Dermis microvascular lymphatic vessel endothelial cell (primary cell): ENCODE measurements around the gene CBLL1. TPM values are rescaled to one million over a fixed set of nuclear protein-coding genes. Genes with fewer than 3 reads are reported as not detected.

Source experiments
- DNase-seq, 2 donors: peaks; one replicate each; pipeline versions ENCODE4 v3.0.0 to v3.0.0-alpha.2; 2010; ENCODE audit warnings: low read depth in 2 of 2
- total RNA-seq: library from RNA; depleted of rRNA; stranded (reverse); fragments of >200 nt; gene quantifications from 2 replicates; pipeline ENCODE4 v1.2.1, GENCODE V29; 2014

Gene CBLL1
- total RNA-seq, 1 donor from 2014 or later, result 11.0 TPM

DNA sequence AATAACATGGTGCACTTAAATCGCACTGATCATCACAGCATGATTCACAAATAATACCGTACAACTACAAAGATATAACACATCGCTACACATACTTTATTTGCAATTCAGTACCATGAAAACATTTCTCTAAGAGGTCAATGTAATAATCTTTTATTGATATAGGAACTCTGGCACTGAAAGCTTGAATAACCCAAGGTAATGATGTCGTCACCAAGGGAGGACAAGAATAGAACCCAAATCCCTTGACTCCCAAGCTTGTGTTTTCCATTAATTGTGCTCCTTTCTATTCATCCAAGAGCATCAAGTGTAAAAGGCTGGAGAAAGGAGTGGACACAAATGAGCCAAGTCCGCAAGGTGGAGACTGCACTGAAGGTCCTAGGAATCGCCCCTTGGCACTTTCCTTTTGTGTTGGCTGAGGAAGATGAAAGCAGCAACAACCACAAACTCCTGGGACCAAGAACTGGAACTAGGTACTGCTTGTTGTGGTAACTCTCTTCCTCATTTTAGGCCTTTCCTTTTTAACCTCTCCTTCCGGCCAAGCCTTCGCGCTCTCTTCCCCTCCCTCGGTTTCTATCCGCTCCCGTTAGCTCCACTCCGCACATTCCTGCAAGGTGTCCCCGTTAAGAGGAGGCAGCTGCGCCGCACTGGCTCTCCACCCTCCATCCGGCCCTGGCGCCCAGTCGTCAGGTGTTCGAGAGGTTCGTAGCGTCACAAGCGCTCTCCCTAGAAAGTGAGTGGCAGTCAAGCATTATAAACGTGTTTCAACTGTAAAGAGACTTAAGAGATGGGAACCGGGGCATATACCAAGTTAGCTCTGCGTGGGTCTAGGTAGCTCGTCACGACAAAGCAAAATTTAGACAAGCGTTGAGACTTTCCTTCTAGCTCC is 1.0 kb upstream of the CBLL1 start:
- no peak for DNase-seq

DNA sequence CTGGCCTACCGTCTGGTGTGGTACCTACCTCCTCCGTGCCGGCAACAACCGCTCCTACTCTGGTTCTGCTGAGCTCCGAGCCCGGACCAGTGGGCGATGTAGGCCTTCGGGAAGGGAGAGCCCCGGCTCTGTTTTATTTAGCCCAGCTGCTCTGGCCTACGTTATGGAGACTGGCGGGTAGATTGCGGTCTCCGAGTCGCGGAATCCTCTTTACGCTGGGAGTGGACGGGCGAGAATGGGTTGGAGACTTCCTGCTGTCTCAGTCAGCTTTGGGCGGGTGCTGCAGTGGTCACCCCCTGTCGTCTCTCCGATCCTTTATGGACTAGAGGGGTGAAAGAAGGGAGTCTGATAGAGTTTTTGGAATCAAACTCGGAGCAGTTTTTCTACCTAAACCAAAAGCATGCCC is 406 bp downstream of the CBLL1 start:
- peak in 1 of 2 donors; percentile 7 for DNase-seq

DNA sequence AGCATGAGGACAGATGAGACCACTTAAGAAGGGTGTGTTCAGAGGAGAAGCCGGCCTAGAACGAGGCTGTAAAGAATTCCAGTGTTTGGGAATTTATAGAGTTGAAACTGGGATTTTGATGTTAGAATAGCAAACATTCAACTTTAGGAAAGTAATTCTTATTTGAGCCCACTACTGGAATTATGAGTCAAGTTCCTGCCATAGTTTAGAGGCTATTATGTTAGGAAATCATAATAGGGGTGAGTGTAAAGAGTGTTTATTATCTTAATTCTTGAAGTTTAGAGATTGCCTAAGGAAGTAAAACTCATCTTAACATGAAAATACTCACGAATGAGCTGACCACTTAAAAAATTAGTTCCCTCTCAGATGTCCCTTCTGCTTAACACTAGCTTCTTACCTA is 2.1 kb downstream of the CBLL1 start:
- DNase-seq, result peak in 1 of 2 donors; percentile 50

DNA sequence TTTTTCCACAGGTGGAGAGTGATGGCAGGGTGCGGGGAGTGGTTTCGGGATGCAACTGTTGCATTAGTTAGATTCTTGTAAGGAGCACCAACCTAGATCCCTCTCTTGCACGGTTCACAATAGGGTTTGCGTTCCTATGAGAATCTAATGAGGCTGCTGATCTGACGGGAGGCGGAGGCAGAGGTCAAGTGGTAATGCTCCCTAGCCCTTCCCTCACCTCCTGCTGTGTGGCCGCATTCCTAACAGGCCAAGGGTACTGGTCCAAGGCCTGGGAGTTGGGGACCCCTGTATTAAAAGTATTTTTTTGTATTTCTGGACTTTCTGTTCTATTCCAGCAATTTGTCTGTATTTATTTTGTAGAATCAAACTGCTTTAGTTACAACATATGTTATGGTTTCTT is 7.2 kb downstream of the CBLL1 start:
- DNase-seq, result no peak

DNA sequence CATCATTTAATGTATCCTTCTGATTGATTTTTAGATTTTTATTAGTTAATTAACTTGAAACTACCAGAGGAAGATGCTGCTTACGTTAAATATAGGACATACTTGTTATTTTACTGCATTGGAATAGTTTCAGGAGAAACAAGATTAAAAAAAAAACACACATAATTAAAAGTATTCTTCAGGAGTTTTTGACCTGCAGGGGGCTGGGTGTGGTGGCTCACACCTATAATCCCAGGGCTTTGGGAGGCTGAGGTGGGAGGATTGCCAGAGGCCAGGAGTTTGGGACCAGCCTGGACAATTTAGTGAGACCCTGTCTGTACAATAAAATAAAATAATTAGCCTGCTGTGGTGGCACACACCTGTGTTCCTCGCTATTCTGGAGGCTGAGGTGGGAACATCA is 10.7 kb downstream of the CBLL1 start:
- no peak for DNase-seq

DNA sequence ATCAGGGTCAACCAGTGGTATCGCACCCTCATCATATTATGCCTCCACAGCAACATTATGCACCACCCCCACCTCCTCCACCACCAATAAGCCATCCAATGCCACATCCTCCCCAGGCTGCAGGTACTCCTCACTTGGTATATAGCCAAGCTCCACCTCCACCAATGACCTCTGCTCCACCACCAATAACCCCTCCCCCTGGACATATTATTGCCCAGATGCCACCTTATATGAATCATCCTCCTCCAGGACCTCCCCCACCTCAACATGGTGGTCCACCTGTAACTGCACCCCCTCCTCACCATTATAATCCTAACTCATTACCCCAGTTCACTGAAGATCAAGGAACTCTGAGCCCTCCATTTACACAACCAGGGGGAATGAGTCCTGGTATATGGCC is 14.7 kb downstream of the CBLL1 start:
- no peak for DNase-seq

DNA sequence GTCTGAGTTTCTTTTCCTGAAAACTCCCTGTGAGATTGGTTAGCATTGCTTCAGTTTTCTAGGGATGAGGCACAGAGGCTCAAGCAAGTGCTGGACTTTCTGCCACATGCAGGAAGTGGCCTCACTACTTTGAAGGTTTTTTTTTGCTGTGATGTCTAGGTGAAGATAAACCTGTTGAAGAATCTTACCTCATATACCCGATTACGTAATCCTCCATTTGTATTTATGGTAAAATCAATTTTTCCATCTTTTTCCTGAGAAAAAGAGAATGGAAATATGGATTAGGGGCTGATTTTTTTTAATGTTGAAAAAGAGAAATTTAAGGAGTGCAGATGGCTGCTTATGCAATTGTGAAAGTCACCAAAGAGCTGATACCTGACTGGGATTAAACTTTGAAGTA is 23.4 kb downstream of the CBLL1 start:
- DNase-seq, result no peak

DNA sequence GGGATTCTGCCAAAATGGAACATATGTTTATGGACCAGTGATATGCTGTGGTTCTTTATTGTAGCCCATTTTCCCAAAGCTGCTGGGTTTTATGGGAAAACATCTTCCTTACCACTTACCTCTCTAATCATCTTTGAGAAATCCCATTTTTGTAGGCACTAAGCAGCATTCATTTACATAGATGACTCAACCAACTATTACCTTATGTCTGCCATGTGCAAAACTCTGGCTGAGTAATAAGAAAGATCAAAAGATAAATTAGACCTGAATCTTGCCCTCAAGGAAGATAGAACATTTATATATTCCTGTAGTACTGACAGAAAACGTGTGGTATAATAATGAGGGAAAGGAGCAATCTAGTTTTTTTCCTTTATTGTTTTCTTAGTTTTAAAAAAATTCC is 24.3 kb downstream of the CBLL1 start:
- no peak for DNase-seq

DNA sequence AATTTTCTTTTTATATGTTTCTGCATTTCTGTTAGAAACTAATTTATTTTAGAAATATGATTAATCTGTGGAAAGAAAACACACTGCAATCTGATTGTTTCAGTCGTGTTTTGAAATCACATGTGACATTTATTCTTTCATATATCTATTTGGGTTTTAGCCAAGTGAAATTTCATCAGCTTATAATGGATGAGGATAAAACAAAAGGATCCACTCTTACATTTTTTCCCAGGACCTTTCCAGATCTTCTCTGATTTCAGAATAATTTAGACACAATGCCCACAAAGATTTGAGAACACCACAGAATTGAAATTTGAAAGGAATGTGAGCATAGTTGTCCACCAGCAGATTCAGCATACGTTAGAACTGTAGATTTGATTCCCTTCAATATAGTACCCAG is 29.1 kb downstream of the CBLL1 start:
- DNase-seq, result peak; percentile 4 to 15

DNA sequence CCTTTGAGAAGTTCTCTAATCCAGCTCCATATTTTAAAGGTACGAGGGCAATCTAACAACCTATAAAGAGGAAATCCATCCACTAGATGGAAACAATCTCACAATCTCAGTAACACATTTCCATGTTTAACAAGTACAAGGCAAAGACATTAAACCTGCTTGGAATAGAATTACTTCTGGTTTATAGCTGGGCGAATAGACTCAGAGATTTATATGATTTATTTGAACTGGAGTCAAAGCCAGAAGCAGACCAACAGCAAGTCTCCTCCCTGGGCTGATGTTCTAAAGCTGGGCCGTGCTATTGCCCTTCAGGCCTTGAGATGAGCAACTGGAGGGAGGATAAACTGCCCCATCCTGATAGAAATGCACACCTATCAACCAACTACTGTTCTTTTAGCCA is 33.8 kb downstream of the CBLL1 start:
- no peak for DNase-seq

DNA sequence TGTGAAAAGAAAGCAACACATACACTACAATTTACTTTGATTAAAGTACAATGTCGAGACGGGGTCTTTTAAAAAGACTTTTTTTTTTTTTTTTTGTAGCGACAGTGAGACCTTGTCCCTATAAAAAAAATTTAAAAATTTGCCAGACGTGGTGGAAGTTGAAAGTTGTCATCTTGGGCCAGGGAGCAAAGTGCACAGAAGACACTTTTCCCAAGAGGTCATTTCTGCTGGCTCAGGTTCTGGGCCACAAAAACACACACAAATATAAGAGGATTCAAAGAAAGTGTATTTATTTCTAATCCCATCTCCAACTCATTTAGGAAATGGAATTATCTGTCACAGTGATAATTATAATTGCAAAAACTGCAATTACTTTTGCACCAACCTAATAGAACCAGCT is 34.3 kb downstream of the CBLL1 start:
- no peak for DNase-seq

DNA sequence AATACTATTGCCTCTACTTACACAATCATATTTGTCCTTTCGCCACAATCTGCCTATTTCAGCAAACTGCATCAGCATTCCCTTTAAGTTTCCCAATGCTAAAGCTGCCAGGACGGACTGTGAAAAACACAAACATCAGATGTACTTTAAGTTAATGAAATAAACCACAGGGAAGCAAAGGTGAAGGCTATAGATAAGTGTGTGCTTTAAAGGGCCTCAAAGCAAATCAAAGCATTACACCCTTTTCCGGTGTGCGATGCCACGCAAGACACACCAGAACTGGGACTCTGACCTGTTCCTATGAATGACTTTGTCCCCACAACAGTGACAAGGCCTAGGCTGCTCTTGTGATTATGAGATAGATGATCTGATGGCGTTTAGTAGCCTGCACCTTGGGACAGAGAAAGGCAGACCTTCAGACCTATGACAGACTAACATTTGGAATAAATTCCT is 35.7 kb downstream of the CBLL1 start:
- no peak for DNase-seq

DNA sequence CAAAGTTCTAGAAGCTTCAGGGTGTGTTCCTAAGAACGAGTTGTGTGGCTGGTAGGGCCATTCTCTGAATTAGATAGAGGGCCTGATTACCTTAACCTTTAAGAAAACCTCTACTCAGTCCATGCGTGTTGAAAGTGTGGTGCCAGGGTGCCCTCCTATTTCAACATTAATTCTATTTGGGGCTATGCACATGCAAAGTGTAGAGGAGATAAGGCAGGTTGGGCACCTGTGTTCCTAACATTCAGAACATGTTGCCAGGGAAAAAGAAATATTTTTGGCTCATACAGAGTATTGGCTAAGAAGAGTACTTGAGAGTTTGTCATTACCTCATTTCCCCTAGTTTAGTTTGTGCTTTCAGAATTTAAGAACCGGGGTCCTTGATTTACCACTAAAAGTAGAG is 38.4 kb downstream of the CBLL1 start:
- no peak for DNase-seq

DNA sequence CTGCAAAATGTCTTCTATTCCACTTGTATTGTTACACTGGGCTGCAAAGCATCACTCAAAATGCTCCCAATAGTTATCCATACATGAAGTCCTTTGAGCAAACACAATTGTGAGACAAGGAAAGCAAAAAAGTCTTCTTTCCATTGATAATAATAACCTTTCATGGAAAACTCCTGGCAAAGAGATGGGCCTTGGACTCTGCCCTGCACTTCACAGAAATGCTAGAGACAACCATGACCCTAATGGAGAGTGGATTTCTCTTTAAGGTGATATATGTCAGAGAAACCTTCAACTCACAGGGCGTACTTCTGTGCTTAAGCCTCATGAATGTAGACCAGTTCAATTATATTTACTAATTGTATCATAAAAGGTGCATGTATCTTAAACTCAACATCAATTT is 39.7 kb downstream of the CBLL1 start:
- no peak for DNase-seq

DNA sequence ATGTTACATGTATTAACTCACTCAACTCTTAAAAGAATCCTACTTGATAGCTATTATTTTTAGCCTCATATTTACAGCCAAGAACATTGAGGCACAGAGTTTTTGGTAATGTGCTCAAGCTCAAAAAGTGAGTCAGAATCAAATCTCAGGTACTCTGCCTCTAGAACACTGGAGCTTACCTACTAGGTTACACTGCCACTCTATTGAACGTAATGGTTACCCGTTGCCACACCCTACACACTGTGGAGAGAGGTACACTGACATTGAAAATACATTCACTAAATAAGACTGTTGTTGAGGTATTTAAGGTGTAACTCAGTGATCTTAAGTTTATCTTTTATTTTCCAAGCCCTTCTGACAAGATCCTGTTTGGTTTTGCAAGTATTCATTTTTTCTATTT is 41.2 kb downstream of the CBLL1 start:
- DNase-seq, result no peak

DNA sequence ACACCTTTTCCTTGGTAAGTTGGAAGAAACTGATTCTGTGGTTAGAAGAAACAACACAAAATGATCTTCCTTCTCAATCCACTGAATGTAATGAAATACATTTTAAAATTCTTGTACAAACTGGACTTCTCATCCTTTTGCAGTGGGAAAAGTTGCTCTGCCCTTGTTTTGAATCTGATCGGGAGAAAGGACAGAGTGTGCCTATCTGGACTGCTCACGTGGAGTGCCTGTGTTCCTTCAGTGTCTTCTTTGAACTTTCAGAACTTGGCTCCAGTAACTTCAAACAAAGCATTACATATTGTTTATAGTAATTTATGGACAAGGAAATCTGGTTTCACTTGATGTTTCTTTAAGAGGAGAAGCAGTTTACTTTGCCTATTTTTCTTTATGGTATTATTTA is 42.0 kb downstream of the CBLL1 start:
- no peak for DNase-seq

DNA sequence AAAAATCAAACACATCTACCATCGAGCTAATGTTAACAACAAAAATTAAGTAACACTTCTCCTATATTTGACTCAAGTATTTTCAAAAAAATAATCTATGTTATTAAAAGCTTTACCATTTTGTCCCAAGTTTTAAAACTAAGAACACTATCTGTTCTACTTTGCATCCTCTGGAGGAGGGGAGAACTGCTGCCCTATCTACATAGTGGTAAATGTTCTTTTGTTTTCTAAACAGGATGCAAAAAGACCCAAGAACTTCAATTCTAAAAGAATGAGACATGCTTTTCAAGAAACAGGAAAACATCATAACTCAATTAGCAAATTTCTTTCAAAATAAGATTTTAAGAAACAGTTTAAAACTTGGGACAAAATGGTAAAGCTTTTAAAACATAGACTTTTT is 44.3 kb downstream of the CBLL1 start:
- no peak for DNase-seq

DNA sequence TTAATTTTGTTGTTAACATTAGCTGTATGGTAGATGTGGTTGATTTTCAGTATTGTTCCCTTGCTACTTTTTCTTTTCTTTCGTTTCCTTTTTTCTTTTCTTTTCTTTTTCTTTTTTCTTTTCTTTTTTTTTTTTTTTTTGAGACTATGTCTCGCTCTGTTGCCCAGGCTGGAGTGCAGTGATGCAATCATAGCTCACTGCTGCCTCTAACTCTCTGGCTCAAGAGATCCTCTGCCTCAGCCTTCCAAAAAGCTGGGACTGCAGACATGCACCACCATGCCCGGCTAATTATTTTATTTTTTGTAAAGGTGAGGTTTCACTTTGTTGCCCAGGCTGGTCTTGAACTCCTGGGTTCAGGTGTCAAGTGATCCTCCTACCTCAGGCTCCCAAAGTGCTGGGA is 44.7 kb downstream of the CBLL1 start:
- no peak for DNase-seq

DNA sequence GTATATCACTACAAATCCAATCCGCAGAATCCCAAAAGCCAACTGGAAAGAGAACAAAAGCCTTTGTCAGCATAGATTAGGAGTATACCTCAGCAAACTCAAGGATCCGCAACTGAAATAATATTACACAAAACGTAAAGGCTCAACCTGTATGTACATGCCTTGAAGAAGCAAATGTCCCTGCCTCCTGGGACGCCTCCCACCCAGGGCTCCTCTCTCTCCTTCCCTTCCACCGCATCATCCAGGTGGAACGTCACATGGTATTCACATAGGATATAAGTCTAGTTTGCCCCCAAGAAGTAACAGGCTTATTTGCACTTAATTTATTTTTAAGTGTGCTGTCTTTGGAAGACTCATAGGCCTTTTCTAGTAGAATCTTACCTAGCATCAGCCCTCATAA is 45.7 kb downstream of the CBLL1 start:
- no peak for DNase-seq

DNA sequence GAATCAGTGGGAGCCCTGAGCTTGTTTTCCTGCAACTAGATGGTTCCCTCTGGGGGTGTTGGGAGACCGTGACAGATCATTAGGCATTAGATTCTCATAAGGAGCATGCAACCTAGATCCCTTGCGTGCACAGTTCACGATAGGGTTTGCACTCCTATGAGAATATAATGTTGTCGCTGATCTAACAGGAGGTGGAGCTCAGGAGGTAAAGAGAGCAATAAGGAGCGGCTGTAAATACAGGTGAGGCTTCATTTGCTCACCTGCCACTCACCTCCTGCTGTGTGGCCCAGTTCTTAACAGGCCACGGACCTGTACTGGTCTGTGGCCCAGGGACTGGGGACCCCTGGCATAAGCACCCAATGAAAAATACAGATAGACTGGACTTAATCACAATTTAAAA is 48.4 kb downstream of the CBLL1 start:
- DNase-seq, result no peak

DNA sequence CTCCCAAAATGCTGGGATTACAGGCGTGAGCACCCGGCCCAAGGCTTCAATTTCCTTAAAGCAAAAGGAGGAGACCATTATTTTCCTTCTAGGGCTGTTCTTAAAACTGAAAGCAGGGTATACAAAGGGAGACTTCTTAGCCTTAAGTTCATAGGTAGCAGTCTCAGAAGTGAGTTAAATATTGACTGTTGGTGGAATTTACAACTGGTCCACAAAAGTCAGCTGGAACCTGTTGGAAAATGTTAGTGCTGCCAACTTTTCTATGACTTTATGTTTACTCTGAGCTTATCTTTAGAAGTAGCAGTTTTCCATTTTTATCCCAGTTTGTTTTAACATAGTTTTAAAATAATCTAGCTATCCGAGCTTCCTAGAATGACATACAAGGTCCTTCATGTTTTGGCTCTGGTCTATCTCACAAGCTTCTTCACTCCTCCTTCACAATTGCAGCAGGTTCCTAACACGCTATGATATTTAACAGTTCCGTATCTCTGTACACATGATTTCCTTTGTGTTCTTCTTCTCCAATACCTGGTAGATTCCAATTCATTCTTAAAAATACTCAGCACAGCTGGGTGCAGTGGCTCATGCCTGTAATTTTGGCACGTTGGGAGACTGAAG is 55.8 kb downstream of the CBLL1 start:
- no peak for DNase-seq

DNA sequence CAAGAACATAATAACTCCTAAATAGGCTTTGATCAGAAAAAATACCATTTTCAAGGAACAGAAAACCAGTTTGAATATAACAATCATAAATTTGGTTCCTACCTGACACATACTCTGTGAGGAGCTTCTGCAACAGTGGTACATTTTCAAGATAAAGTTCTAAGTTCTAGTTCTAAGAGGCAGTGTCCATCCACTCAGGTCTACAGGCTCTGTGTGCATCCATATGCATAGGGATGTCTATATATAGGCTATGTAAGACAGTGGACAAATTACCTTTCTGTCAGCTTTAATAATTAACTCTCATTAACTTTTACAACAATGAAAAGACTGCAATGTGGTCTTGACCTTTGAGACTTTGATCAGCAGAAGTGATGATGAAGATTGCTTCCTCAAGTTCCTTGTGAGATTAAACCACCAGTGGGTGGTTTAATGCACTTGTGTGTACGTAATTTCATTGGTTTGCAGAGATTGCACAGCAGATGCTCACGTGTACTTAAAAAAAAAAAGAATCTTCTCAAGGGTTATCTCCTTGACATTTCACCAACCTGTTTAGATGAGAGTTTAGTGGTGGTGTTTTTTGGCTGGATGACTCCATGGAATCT is 59.2 kb downstream of the CBLL1 start, which contains the start of gene SLC26A3:
Gene SLC26A3, minus strand, starts transcription at position 215 of the 602 bp plus-strand sequence. CDS start 8,714 bp downstream, outside the sequence.
- no peak for DNase-seq

DNA sequence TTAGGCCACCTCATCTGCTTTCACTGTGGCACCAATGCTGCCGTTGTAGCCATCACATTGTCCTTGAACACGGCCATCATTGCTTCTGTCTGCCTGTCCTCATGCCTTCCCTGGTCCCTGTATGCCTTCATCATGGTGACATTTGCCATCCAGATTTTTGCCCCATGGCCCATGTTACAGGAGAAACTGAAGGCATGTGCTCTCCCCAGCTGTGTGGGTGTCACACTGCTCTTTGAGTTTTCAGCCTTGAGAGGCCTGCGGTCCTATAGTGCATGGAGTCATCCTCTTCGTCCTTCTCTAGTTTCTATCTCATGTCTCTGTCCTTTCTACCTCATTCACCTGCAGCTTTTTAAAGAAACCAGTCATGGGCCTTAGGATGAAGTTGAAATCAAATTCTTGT is 65.2 kb downstream of the CBLL1 start:
- DNase-seq, result no peak
